ENCODE measurements around the gene TYRO3.

- no peak for TF ChIP-seq EZH2 (IDR thresholded peaks at IDR 0.05; ENCODE audit: borderline replicate concordance)
- no peak for TF ChIP-seq CTCF (IDR thresholded peaks at IDR 0.05; ENCODE audit: poor library complexity)
- TF ChIP-seq EZH2phosphoT487 (IDR thresholded peaks at IDR 0.05; ENCODE audit: low read depth, severe bottlenecking, unreplicated experiment): no peak
Observed at GRCh38 chr15:41567862-41568261, 8.8 kb downstream of the TYRO3 start.

Data from hepatocyte (in vitro differentiated cells).